ENCODE measurements around the gene SCYGR5.

SCYGR5 gene

GRCh38 chr2:227674485-227674884, 7.9 kb downstream of the SCYGR5 start:
- TF ChIP-seq CTCF (conservative IDR thresholded peaks at IDR 0.05; ENCODE audit: control insufficient read depth, insufficient read depth, low read depth, low read length), result no peak
- no peak for DNase-seq (ENCODE audit: low read depth)
- no peak overlapping the region for H3K4me3 ChIP-seq (ENCODE audit: control insufficient read depth, low read depth, low read length)

GRCh38 chr2:227677928-227678327, 11.3 kb downstream of the SCYGR5 start:
- no peak overlapping the region for H3K4me3 ChIP-seq (ENCODE audit: control insufficient read depth, low read depth, low read length)
- no peak for TF ChIP-seq CTCF (conservative IDR thresholded peaks at IDR 0.05; ENCODE audit: control insufficient read depth, insufficient read depth, low read depth, low read length)
- no peak for DNase-seq (ENCODE audit: low read depth)

- TF ChIP-seq CTCF (conservative IDR thresholded peaks at IDR 0.05; ENCODE audit: control insufficient read depth, insufficient read depth, low read depth, low read length), result no peak
- no peak for DNase-seq (ENCODE audit: low read depth)
- H3K4me3 ChIP-seq (ENCODE audit: control insufficient read depth, low read depth, low read length), result no peak overlapping the region
Observed at GRCh38 chr2:227684258-227684657, 17.7 kb downstream of the SCYGR5 start.

GRCh38 chr2:227687189-227687588, 20.6 kb downstream of the SCYGR5 start:
- TF ChIP-seq CTCF (conservative IDR thresholded peaks at IDR 0.05; ENCODE audit: control insufficient read depth, insufficient read depth, low read depth, low read length), result no peak
- no peak for DNase-seq (ENCODE audit: low read depth)
- no peak overlapping the region for H3K4me3 ChIP-seq (ENCODE audit: control insufficient read depth, low read depth, low read length)

GRCh38 chr2:227696990-227697679, 30.5 kb downstream of the SCYGR5 start:
- H3K4me3 ChIP-seq (ENCODE audit: control insufficient read depth, low read depth, low read length), result no peak overlapping the region
- TF ChIP-seq CTCF (conservative IDR thresholded peaks at IDR 0.05; ENCODE audit: control insufficient read depth, insufficient read depth, low read depth, low read length), result no peak
- DNase-seq (ENCODE audit: low read depth), result peak; percentile 46

GRCh38 chr2:227701556-227701955, 35.0 kb downstream of the SCYGR5 start:
- no peak for TF ChIP-seq CTCF (conservative IDR thresholded peaks at IDR 0.05; ENCODE audit: control insufficient read depth, insufficient read depth, low read depth, low read length)
- DNase-seq (ENCODE audit: low read depth), result no peak
- no peak overlapping the region for H3K4me3 ChIP-seq (ENCODE audit: control insufficient read depth, low read depth, low read length)
